Measurements from ENCODE around the gene EFHC2.

DNA sequence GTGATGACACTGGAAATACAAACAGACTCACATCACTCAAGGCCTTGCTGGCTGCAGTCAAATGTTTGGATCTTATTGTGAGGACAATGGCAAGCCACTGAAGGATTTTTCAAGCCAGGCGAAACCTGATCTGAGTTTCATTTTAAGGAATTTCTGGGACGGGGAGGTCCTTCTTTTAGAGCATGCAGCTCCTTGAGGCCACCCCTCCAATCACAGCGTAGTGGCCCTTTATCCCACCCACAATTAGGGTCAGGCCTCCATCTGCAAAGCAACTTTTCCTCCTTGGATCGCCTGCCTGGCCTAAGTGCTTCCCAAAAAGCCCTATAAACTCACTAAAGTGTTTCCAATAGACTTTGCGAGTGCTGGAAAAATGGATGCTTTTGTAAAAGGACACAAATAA is 115.5 kb downstream of the EFHC2 start:
- TF ChIP-seq, protein P1, sequence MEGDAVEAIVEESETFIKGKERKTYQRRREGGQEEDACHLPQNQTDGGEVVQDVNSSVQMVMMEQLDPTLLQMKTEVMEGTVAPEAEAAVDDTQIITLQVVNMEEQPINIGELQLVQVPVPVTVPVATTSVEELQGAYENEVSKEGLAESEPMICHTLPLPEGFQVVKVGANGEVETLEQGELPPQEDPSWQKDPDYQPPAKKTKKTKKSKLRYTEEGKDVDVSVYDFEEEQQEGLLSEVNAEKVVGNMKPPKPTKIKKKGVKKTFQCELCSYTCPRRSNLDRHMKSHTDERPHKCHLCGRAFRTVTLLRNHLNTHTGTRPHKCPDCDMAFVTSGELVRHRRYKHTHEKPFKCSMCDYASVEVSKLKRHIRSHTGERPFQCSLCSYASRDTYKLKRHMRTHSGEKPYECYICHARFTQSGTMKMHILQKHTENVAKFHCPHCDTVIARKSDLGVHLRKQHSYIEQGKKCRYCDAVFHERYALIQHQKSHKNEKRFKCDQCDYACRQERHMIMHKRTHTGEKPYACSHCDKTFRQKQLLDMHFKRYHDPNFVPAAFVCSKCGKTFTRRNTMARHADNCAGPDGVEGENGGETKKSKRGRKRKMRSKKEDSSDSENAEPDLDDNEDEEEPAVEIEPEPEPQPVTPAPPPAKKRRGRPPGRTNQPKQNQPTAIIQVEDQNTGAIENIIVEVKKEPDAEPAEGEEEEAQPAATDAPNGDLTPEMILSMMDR (tag by site-specific recombination; IDR thresholded peaks at IDR 0.05): no peak
- TF ChIP-seq SP2 (tag by site-specific recombination; IDR thresholded peaks at IDR 0.05) (no peak), ZNF354C (tag by site-specific recombination; IDR thresholded peaks at IDR 0.05; ENCODE audit: borderline replicate concordance, low read depth) (no peak), ZNF561 (tag by site-specific recombination; IDR thresholded peaks at IDR 0.05; ENCODE audit: borderline replicate concordance) (no peak), ZBTB48 (tag by site-specific recombination; IDR thresholded peaks at IDR 0.05) (no peak), ZNF623 (tag by site-specific recombination; IDR thresholded peaks at IDR 0.05) (no peak), ZNF274 (IDR thresholded peaks at IDR 0.05; ENCODE audit: low read length) (no peak), ZNF274 (tag by site-specific recombination; IDR thresholded peaks at IDR 0.05; ENCODE audit: borderline replicate concordance) (no peak)
- TF ChIP-seq, protein P2, sequence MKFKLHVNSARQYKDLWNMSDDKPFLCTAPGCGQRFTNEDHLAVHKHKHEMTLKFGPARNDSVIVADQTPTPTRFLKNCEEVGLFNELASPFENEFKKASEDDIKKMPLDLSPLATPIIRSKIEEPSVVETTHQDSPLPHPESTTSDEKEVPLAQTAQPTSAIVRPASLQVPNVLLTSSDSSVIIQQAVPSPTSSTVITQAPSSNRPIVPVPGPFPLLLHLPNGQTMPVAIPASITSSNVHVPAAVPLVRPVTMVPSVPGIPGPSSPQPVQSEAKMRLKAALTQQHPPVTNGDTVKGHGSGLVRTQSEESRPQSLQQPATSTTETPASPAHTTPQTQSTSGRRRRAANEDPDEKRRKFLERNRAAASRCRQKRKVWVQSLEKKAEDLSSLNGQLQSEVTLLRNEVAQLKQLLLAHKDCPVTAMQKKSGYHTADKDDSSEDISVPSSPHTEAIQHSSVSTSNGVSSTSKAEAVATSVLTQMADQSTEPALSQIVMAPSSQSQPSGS (tag by site-specific recombination; IDR thresholded peaks at IDR 0.05; ENCODE audit: low read depth): no peak
- TF ChIP-seq, protein P3, sequence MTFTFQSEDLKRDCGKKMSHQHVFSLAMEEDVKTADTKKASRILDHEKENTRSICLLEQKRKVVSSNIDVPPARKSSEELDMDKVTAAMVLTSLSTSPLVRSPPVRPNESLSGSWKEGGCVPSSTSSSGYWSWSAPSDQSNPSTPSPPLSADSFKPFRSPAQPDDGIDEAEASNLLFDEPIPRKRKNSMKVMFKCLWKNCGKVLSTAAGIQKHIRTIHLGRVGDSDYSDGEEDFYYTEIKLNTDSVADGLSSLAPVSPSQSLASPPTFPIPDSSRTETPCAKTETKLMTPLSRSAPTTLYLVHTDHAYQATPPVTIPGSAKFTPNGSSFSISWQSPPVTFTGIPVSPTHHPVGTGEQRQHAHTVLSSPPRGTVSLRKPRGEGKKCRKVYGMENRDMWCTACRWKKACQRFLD (tag by site-specific recombination; IDR thresholded peaks at IDR 0.05): no peak

All from HEK293 (cell line).